Panc1 (cell line): ENCODE data around the gene MYL10.

Experiments used
- POLR2AphosphoS5 ChIP-seq: IDR thresholded peaks from 2 replicates; pipeline ENCODE4 v1.6.1; 2012; ENCODE audit warnings: mild to moderate bottlenecking, low read depth, low read length, moderate library complexity
- REST ChIP-seq, 2 experiments: IDR thresholded peaks; 2 replicates each; pipeline ENCODE4 v1.6.1; 2011 to 2012; ENCODE audit warnings: low read depth in 2 of 2, control low read depth in 1 of 2, low read length in 1 of 2, mild to moderate bottlenecking in 1 of 2, moderate library complexity in 1 of 2; ENCODE audit not compliant: insufficient read depth in 1 of 2
- SIN3A ChIP-seq: IDR thresholded peaks from 2 replicates; pipeline ENCODE4 v1.6.1; 2012; ENCODE audit warnings: low read depth, mild to moderate bottlenecking, low read length, moderate library complexity, borderline replicate concordance; ENCODE audit not compliant: insufficient read depth
- TCF7L2 ChIP-seq: IDR thresholded peaks from 2 replicates; pipeline ENCODE4 v1.6.1; 2011; ENCODE audit warnings: mild to moderate bottlenecking, low read depth, low read length, inconsistent platforms
- TF ChIP-seq, protein P1 (sequence below): fragments of 450-650 bp; IDR thresholded peaks from 2 replicates; pipeline ENCODE4 v1.5.1; 2017; ENCODE audit warnings: mild to moderate bottlenecking

DNA sequence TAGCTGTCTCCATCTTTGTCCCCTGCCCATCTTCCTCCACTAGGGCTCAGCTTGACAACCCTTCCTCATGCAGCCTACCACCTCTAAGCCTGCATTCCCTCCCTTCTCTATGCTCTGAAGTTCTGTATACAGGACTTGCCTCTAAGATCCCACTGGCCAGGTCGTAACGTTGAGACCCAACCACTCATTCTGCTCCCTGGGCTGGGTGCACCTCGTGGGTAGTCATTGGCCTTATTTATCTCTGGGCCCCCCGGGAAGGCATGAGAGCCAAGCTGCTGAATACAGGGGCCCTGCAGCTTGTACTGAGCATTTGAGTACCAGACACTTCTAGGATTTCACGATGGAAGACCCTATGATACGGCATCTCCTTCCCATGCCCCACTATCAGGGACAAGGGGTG is 31.2 kb downstream of the MYL10 start:
- TF ChIP-seq TCF7L2 (no peak), POLR2AphosphoS5 (no peak), REST (IDR thresholded peaks at IDR 0.05; ENCODE audit: insufficient read depth in 1 of 2, low read depth in 2 of 2, low read length in 1 of 2) (no peak), SIN3A (no peak)
- TF ChIP-seq, protein P1, sequence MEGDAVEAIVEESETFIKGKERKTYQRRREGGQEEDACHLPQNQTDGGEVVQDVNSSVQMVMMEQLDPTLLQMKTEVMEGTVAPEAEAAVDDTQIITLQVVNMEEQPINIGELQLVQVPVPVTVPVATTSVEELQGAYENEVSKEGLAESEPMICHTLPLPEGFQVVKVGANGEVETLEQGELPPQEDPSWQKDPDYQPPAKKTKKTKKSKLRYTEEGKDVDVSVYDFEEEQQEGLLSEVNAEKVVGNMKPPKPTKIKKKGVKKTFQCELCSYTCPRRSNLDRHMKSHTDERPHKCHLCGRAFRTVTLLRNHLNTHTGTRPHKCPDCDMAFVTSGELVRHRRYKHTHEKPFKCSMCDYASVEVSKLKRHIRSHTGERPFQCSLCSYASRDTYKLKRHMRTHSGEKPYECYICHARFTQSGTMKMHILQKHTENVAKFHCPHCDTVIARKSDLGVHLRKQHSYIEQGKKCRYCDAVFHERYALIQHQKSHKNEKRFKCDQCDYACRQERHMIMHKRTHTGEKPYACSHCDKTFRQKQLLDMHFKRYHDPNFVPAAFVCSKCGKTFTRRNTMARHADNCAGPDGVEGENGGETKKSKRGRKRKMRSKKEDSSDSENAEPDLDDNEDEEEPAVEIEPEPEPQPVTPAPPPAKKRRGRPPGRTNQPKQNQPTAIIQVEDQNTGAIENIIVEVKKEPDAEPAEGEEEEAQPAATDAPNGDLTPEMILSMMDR = no peak
